K562 (cell line): ENCODE measurements around the gene SLC25A51. TPM values are rescaled to one million over a fixed set of nuclear protein-coding genes. Genes with fewer than 3 reads are reported as not detected.

Experiments used
- ATAC-seq: fragments of 200-7000 bp; cut with Tn5 transposase; 3 replicates; pipeline ENCODE4 v1.9.1; 2020; ENCODE audit warnings: moderate library complexity
- BruUV-seq: library from RNA; stranded (reverse); fragments of 400-500 nt; replicated peaks from 2 replicates; lab custom pipeline; 2021; lab: Mats Ljungman, UMichigan
- CTCF ChIA-PET: fragments of 300-600 bp; formaldehyde crosslinking; extraction: SDS; loops from one replicate; lab custom pipeline; 2021; ENCODE audit warnings: low intra/inter-chr PET ratio; lab: Yijun Ruan, JAX
- POLR2A ChIA-PET: fragments of 300-600, 350-650 bp; sonication (Branson Sonifier 250); formaldehyde crosslinking; extraction: SDS; loops from one replicate; lab custom pipeline; 2021; ENCODE audit warnings: antibody characterized with exemption, inconsistent platforms; lab: Yijun Ruan, JAX
- DNase-seq, 4 experiments: peaks; one replicate each; pipeline versions ENCODE4 v3.0.0 to v3.0.0-alpha.2; 2011 to 2018; ENCODE audit warnings: low spot score in 3 of 4, mixed read lengths in 3 of 4; ENCODE audit errors: extremely low read depth in 1 of 4
- FAIRE-seq: peaks from 2 replicates; lab custom pipeline; 2011; peaks lifted over from hg19 to GRCh38; lab: Jason Lieb, UNC
- H2AFZ ChIP-seq: 2 replicates; pipeline ENCODE4 v1.6.0; 2011; ENCODE audit warnings: low read depth, low read length, control low read depth, inconsistent platforms
- H3K27ac ChIP-seq: fragments of 200-600 bp; 3 replicates; pipeline ENCODE4 v1.8.0; 2011; ENCODE audit warnings: low read depth, mild to moderate bottlenecking, control low read depth, inconsistent platforms, low read length, moderate library complexity, mixed read lengths; ENCODE audit errors: extremely low read depth
- H3K27me3 ChIP-seq, 2 experiments: fragments of 300-600 bp in 1 of 2; 2 replicates in 1 of 2; 3 replicates in 1 of 2; pipeline versions ENCODE4 v1.6.0 to v1.8.0; 2011; ENCODE audit warnings: inconsistent platforms in 2 of 2, low read length in 2 of 2, mild to moderate bottlenecking in 1 of 2, mixed read lengths in 1 of 2, moderate library complexity in 1 of 2; ENCODE audit not compliant: control insufficient read depth in 2 of 2, insufficient read depth in 2 of 2
- H3K36me3 ChIP-seq: fragments of 300-600 bp; 3 replicates; pipeline ENCODE4 v1.8.0; 2011; ENCODE audit warnings: mild to moderate bottlenecking, low read length, inconsistent platforms; ENCODE audit not compliant: control insufficient read depth, insufficient read depth
- H3K4me1 ChIP-seq, 2 experiments: fragments of 200-600 bp in 1 of 2; replicated peaks in 1 of 2; 2 replicates in 1 of 2; 3 replicates in 1 of 2; pipeline versions ENCODE4 v1.5.1 to v1.8.0; 2011; ENCODE audit warnings: inconsistent platforms in 2 of 2, low read length in 2 of 2, mild to moderate bottlenecking in 1 of 2, mixed read lengths in 1 of 2, moderate library complexity in 1 of 2; ENCODE audit not compliant: control insufficient read depth in 2 of 2, insufficient read depth in 2 of 2
- H3K4me2 ChIP-seq: 2 replicates; pipeline ENCODE4 v1.6.1; 2011; ENCODE audit warnings: low read length, control low read depth, inconsistent platforms, mixed read lengths; ENCODE audit not compliant: insufficient read depth
- H3K4me3 ChIP-seq: fragments of 200-600 bp; sonication (generic), shearing (Covaris generic); 2 replicates; pipeline ENCODE4 v1.5.1; 2016; ENCODE audit warnings: control low read depth, inconsistent platforms
- H3K79me2 ChIP-seq: fragments of 200-600 bp; 3 replicates; pipeline ENCODE4 v1.8.0; 2011; ENCODE audit warnings: low read length, inconsistent platforms; ENCODE audit not compliant: control insufficient read depth, insufficient read depth
- H3K9ac ChIP-seq, 2 experiments: 2 replicates each; pipeline versions ENCODE4 v1.6.0 to v1.6.1; 2011; ENCODE audit warnings: low read depth in 2 of 2, low read length in 2 of 2, control low read depth in 1 of 2, inconsistent platforms in 1 of 2, mild to moderate bottlenecking in 1 of 2, mixed read lengths in 1 of 2; ENCODE audit not compliant: insufficient read depth in 1 of 2
- H3K9me1 ChIP-seq: one replicate; pipeline ENCODE4 v1.6.0; 2011; ENCODE audit warnings: inconsistent platforms, mild to moderate bottlenecking, low read length, moderate library complexity; ENCODE audit not compliant: control insufficient read depth, insufficient read depth
- H3K9me3 ChIP-seq: replicated peaks from 2 replicates; pipeline ENCODE4 v1.5.1; 2011; ENCODE audit warnings: low read depth, low read length, inconsistent platforms; ENCODE audit not compliant: control insufficient read depth, insufficient read depth
- H4K20me1 ChIP-seq: replicated peaks from 2 replicates; pipeline ENCODE4 v1.6.1; 2011; ENCODE audit warnings: low read length, inconsistent platforms, mixed read lengths; ENCODE audit not compliant: control insufficient read depth, insufficient read depth
- HNRNPH1 ChIP-seq: fragments of 200-400 bp; formaldehyde crosslinking; optimal IDR thresholded peaks from 2 replicates; pipeline ENCODE3; 2017; ENCODE audit warnings: low read depth, mild to moderate bottlenecking, low read length, moderate library complexity
- MEF2A ChIP-seq: IDR thresholded peaks from 2 replicates; pipeline ENCODE4 v1.6.1; 2011; ENCODE audit warnings: low read depth, mild to moderate bottlenecking, low read length, moderate library complexity; ENCODE audit not compliant: control insufficient read depth
- NR2C2 ChIP-seq, 2 experiments: fragments of 200-800 bp in 1 of 2; sonication (Bioruptor generic) in 1 of 2; sonication (generic) in 1 of 2; formaldehyde crosslinking in 1 of 2; IDR thresholded peaks; 2 replicates each; pipeline versions ENCODE4 v1.6.1 to v1.8.0; 2016 to 2022; ENCODE audit warnings: mild to moderate bottlenecking in 1 of 2, missing compliant biosample characterization in 1 of 2, missing genetic modification characterization in 1 of 2, missing genetic modification reagents in 1 of 2
- NR3C1 ChIP-seq: sonication (generic); formaldehyde crosslinking; IDR thresholded peaks from 2 replicates; pipeline ENCODE4 v1.8.1; 2022; ENCODE audit warnings: missing genetic modification reagents
- PYGO2 ChIP-seq: fragments of 450-650 bp; IDR thresholded peaks from 2 replicates; pipeline ENCODE4 v1.6.1; 2016; ENCODE audit warnings: mild to moderate bottlenecking, missing genetic modification characterization, moderate library complexity, missing compliant biosample characterization
- RBM25 ChIP-seq: fragments of 200-400 bp; formaldehyde crosslinking; IDR thresholded peaks from 2 replicates; pipeline ENCODE4 v1.6.1; 2018; ENCODE audit warnings: low read length, low read depth, moderate library complexity; ENCODE audit not compliant: severe bottlenecking
- ZBTB7A ChIP-seq: IDR thresholded peaks from 2 replicates; pipeline ENCODE4 v1.6.1; 2011; ENCODE audit warnings: low read depth, mild to moderate bottlenecking, low read length, moderate library complexity, borderline replicate concordance; ENCODE audit not compliant: control insufficient read depth
- ZMIZ1 ChIP-seq, 2 experiments: fragments of 150-350 bp in 1 of 2; IDR thresholded peaks; 2 replicates each; pipeline ENCODE4 v1.6.1; 2012 to 2016; ENCODE audit warnings: low read depth in 2 of 2, low read length in 2 of 2, mild to moderate bottlenecking in 1 of 2, moderate library complexity in 1 of 2
- ZNF121 ChIP-seq: sonication (generic); formaldehyde crosslinking; conservative IDR thresholded peaks from 2 replicates; pipeline ENCODE4 v1.8.0; 2022; ENCODE audit warnings: missing genetic modification reagents
- ZNF408 ChIP-seq: fragments of 250-450 bp; sonication (Bioruptor Pico); IDR thresholded peaks from 2 replicates; pipeline ENCODE4 v1.4.0; 2020; ENCODE audit warnings: low read depth, mild to moderate bottlenecking, moderate library complexity
- WGBS: fragments of 100-300 bp; shearing (Covaris generic); methylation state at CpG from one replicate; pipeline ENCODE4 v1.1.6; 2016; ENCODE audit warnings: low coverage, mixed read lengths; ENCODE audit not compliant: insufficient coverage; ENCODE audit errors: missing lambda C conversion rate; 5-methylcytosine and 5-hydroxymethylcytosine counted together
- in situ Hi-C: fragments of 300-500 bp; cut with MboI; formaldehyde crosslinking; loops from 4 replicates; pipeline ENCODE4 v1.15.0; 2018; ENCODE audit warnings: inconsistent platforms, mixed read lengths
- intact Hi-C: fragments of 100-400 bp; cut with micrococcal nuclease; formaldehyde crosslinking; loops from 2 replicates; pipeline ENCODE4 v1.14.2; 2022
- polyA plus RNA-seq, 8 experiments: library from polyadenylated mRNA; depleted of rRNA in 4 of 8; stranded (reverse) in 5 of 8; unstranded in 3 of 8; fragments of >200 nt; fragmentation: Nextera tagmentation in 2 of 8; fragmentation: Illumina TruSeq in 1 of 8; extraction: Ambion mirVana in 2 of 8; extraction: Trizol in 1 of 8; gene quantifications; 2 replicates each; pipeline versions ENCODE4 v1.2.1 to v1.2.3, GENCODE V29; 2011 to 2014; ENCODE audit warnings: inconsistent platforms in 1 of 8, missing spikeins in 1 of 8
- total RNA-seq, 7 experiments: library from RNA; depleted of rRNA in 6 of 7; stranded (reverse); fragments of >200 nt in 6 of 7; fragmentation: Illumina TruSeq in 2 of 7; extraction: Trizol in 2 of 7; gene quantifications; 2 replicates each; pipeline versions ENCODE4 v1.2.1 to v1.2.3, GENCODE V29; 2011 to 2021; ENCODE audit warnings: low replicate concordance in 1 of 7

Gene SLC25A51
- total and polyA plus RNA-seq, 9 of the 15 experiments (the other 6 are each of a cell fraction or from before 2014, with no cell fraction given) = 9.1 to 40.7 (median 24.5) TPM

- WGBS = 62% methylated on average over 2 of the region's 2 CpGs
- Histone ChIP-seq H3K36me3 (peaks cover 42% of the 10 kb centered on the region; the same call in 2 of the 3 replicates), H3K9me1 (no peaks in the 10 kb centered on the region), H3K9me3 (no peaks in the 10 kb centered on the region), H3K27ac (no peak overlapping the region), H3K4me2 (no peak overlapping the region), H2AFZ (no peak overlapping the region)
- no TSS peak for BruUV-seq
- TF ChIP-seq MEF2A (no peak), ZMIZ1 (IDR thresholded peaks at IDR 0.05; ENCODE audit: low read depth in 2 of 2, low read length in 2 of 2) (no peak), RBM25 (peak; percentile 42), NR2C2 (CRISPR knock-in tag; IDR thresholded peaks at IDR 0.05) (no peak), NR2C2 (tag; IDR thresholded peaks at IDR 0.05) (no peak), PYGO2 (tag) (no peak), ZBTB7A (no peak), NR3C1 (no peak), ZNF121 (CRISPR knock-in tag) (peak; percentile 87), HNRNPH1 (no peak), ZNF408 (CRISPR knock-in tag) (no peak)
- TF ChIP-seq, all 486 proteins: peak for 2
- Histone ChIP-seq H3K27me3 (no peaks in the 10 kb centered on the region), H3K9ac (no peak overlapping the region), H3K4me3 (no peak overlapping the region), H3K79me2 (no peaks in the 10 kb centered on the region), H3K4me1 (no peaks in the 10 kb centered on the region), H4K20me1 (no peaks in the 10 kb centered on the region)
- no peak for DNase-seq
- no peak for ATAC-seq
- no peak for FAIRE-seq
- CTCF ChIA-PET = no interaction called here
- in situ Hi-C loops = no loop called here
- POLR2A ChIA-PET = interaction anchor here (0.5 to 1.3 kb wide), 2 partner anchors 8 to 539 kb away, joined by 3 to 5 read pairs; no protein-coding TSS in a partner anchor
- intact Hi-C loops = no loop called here
Observed at GRCh38 chr9:37852222-37852621, 51.7 kb downstream of the SLC25A51 start.
